HG03066 (cell line): ENCODE data around the gene IDNK.

Source experiments
- ATAC-seq: cut with Tn5 transposase; IDR thresholded peaks from one replicate; pipeline ENCODE4 v1.9.1; 2021; ENCODE audit warnings: low read depth; ENCODE audit not compliant: unreplicated experiment

Gene IDNK

DNA sequence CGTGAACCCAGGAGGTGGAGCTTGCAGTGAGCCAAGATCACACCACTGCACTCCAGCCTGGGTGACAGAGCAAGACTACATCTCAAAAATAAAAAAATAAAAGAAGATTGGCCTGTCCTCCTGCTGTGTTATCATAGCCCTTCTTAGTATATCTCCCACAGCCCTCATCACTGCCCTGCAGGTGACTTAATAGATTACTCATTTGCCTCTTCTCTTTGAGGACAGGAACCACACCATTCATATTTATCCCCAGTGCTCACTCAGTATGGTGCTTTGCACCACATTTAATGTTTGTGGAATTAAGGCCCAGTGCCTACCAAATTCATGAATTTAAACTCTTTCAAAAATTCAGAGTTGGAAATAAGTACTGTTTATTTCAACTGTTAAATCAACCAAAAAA, 10.3 kb downstream of the IDNK start:
- no peak for ATAC-seq

DNA sequence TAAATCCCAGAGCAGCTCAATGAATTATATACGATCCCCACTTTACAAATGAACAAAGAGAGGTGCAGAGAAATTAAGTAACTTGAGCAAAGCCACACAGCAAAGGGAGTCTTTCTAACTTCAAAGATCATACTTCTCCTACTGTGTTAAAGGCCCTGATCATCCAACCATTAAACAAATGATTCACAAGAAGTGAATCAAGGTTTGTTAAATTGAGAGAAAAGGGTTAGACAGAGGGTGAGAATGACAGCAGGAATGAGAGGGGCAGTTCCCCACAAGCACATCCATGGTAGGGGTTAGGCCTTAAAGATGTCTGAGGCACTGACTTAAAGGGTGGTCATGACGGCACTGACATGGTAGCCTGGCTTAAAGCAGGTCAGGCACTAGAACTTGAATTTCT, 10.7 kb downstream of the IDNK start:
- ATAC-seq, result no peak

DNA sequence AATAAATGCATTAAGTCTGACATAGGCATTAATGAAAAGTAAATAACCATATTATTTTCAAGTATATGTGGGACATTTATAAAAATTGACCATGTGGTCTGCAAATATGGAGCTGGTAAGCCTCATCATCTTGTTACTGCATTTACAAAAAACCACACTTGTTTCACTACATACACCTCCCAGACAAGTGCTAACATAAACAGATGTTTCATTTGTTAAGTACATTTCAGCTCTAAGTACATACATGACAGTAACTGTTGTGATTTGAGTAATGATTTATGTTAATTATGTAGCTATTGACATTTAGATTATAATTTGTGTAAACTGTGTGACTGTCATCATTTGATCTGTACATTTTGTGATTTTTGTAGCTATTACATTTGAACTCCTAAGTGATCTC, 13.9 kb downstream of the IDNK start:
- no peak for ATAC-seq

DNA sequence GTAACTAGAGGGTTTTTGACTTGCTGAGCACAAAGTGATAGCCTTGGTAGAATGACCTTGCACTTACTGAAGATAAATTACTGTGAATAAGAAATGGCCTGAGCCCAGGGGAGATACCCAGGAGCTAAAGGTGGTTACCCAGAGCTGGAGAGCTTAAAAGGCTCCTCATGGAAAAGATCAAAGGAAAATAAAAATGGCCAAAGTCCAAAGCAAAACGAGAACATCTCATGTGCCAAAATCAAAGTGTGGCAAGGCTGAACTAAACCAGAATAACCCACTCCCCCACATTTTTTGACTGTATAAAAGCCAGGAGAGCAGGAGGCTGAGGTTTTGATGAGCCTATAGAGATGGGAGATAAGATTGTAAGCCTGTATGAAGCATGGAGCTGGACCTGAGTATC, 14.4 kb downstream of the IDNK start:
- ATAC-seq, result no peak

DNA sequence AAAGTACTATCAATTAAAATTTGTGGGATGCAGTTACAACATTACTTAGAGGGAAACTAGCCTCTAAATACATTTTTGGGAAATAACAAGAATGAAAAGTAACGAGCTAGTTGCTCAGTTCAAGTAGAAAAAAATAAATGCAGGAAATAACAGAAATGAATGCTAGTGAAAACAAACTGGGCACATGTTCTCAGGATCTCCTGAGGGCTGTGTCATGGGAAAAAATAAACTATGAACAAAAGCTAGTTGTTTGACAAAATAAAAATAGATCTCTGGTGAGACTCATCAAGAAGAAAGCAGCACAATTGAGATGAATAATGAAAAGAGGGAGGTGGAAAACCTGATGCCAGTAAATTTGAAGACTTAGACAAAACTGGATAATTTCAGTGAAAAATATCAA, 16.3 kb downstream of the IDNK start:
- ATAC-seq, result no peak

DNA sequence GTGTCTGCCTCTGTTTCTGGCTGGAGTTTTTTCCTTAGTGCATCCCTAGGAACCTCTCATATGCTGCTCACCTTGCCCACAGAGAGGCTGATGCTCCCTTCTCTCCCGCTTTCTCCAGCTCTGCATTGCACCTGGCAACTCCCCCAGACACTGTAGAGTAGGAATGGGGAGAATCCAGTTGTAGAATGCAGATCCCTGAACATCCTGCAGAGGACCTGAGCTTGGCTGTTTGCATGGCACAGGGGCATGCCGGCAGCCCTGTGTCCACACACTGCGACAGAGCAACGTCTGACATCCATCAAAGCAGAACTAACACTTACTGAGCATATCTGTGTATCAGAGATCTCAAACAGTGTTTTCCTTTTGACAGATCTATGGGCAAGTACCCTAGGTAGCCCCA, 19.9 kb downstream of the IDNK start:
- no peak for ATAC-seq

DNA sequence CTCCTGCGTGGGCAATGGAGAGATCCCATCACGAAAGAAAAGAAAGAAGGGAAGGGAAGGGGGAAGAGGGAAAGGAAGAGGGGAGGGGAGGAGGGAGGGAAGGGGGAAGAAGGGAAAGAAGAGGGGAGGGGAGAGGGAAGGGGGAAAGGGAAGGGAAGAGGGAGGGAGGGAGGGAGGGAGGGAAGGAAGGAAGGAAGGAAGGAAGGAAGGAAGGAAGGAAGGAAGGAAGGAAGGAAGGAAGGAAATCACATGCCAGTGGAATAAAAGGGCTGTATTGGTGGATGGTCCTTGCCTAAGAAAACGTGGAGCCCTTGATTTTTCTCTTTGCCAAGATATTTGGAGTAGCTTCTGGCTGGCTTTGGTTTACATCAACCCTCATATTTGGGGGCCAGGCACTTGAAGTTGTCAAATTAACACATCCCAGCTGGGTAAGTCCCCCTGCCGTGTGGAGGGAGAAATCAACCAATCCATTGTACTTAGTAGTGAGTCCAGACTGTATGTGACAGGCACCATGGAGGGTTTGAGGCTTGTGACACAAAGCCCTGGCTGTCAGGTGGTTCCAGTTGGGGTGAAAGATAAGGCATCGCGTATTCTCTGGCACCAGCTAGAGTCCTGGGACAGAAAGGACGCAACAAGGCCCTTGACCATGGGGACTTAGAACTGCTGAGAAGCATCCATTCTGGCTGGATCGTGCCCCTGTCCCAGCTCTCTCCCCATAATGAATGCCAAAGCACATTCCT, 23.7 kb downstream of the IDNK start:
- no peak for ATAC-seq

DNA sequence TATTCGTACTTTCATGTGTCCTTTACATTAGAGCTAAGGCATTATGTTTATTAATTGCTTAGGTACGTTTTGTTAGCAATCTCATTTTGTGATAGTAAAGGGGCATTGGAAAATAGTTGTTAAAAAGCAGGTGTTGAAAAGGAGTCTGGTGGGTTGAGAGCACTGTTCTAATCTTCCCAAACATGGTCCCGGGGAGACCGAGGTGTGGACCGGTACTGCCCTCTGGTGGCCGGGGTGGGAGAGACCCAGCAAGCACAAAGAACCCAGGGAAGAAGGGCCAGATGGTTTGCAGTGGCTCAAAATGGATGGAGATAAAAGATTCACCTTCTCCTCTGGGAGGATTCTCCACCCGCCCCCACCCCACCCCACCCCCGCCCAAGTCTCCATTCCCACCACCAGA, 26.1 kb downstream of the IDNK start:
- ATAC-seq, result peak; percentile 66

DNA sequence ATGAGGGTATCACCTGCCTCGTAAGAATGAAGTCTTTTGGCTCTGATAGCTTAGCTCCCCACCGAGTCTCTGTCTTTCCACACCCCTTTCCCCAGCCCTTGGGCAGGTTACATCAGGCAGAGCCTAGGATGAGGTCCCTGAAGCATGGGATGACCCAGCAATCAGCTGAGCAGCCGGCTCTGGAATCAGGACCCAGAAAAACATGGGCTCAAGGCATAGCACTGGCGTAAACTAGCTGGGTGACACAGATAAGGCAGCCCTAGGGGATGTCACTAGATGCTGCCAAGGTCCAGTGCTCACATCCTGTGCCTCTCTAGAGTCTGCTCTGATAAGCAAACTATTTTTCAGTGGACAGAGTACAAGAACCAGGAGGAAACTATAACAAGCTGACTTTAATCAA, 26.6 kb downstream of the IDNK start:
- ATAC-seq, result no peak

DNA sequence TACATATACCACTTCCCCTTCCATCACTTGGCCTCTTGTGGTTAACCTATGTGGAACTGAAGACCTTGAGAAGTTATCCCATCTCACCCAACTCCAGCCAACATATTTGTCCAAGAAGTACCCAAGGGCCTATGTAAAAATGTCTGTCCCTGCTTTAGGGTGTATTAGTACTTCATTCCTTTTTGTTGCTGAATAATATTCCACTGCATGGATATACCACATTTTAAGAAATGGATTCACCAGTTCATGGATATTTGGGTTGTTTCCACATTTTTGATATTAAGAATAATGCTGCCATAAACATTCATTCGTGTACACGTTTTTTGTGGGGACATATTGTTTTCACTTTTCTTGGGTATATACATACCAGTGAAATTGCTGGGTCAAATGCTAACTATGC, 28.6 kb downstream of the IDNK start:
- ATAC-seq, result no peak

DNA sequence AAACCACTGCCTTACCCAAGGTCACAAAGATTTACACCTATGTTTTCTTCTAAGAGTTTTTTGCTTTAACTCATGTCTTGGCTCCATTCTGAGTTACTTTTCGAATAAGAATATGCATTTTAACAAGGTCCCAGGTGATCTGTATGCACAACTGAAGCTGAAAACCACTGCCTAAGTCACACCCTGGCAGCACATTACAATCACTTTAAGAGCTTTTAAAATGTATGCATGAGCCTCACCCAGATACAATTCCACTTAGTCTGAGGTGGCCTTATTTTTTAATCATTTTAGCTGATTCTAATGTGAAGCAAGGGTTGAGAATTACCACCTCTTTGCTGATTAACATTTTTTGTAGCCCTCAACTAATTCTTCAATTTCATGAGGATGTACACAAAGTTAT, 29.5 kb downstream of the IDNK start:
- ATAC-seq, result no peak

DNA sequence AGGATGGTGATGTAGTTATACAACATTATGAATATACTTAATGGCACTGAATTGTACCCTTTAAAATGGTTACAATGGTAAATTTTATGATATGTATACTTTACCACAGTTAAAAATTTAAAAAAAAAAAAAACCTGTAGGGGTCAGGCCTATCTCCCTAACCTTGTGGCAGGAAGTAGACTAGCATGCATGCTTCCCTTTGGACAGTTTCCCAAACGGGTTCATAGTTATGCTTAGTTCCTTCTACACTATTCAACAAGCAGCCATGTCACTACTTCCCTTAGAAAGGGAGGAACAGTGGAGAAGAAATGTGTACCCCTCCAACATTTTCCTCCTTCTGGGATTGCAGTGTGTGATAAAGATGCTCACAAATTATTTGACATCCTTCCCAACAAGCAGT, 32.5 kb downstream of the IDNK start:
- ATAC-seq, result no peak

DNA sequence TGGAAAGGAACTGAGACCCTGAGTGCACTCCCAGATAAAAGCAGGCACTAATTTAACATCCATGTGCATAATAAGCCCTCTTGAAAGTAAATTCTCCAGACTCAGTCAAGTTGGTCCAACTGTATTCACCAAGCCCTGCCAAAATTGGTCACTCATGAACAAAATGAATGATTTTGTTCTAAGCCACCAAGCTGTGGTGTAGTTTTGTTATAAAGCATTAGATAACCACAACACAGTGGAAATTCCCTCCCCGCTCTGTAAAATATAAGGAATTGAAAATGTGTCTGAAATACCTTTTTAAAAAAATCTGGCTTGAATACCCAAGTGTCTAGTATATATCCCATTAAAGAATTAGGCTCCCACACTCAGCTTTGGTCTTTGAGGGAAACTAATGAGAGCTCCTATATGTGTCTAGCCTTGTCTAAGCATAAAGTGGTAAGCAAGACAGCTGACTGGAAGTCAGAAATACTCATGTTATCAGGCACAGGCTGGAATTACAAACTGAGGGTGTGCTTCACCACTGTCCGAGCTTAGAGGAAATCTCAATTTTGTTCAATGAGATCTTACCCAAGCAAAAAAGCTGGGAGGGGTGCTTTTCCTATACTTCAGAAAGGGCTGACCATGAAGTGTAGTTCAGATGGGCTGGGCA, 33.2 kb downstream of the IDNK start:
- no peak for ATAC-seq

DNA sequence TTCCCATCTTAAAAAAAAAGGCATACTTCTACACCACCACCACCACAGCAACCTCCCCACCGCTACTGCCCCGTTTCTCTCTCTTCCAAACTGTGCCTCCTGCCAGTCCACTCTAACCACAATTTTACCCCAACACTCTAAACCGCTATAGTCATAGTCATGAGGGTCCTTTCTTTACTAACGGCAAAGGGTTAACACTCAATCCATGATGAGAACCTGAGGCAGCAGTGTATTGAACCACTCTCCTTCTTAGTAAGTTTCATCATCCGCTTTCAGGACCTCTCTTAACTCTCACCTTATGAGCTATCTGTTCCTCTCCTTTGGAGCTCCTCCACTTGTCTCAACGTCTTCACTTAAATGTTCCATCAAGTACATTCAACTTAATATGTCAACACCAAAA, 34.0 kb downstream of the IDNK start:
- no peak for ATAC-seq

DNA sequence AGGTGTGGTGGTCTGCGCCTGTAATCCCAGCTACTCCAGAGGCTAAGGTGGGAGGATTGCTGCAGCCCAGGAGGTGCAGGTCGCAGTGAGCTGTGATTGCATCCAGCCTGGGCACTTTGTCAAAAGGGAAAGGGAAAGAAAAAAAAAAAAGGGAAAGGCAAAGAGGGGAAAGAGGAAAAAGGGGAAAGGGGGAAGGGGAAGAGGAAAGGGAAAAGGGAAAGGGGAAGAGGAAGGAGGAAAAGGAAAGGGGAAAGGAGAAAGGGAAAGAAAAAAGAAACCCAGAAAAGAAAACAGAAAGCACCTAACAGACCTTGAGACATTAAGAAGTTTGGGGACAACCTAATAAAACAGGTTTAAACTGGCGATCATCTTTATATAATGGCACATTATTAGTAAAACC, 40.0 kb downstream of the IDNK start:
- no peak for ATAC-seq

DNA sequence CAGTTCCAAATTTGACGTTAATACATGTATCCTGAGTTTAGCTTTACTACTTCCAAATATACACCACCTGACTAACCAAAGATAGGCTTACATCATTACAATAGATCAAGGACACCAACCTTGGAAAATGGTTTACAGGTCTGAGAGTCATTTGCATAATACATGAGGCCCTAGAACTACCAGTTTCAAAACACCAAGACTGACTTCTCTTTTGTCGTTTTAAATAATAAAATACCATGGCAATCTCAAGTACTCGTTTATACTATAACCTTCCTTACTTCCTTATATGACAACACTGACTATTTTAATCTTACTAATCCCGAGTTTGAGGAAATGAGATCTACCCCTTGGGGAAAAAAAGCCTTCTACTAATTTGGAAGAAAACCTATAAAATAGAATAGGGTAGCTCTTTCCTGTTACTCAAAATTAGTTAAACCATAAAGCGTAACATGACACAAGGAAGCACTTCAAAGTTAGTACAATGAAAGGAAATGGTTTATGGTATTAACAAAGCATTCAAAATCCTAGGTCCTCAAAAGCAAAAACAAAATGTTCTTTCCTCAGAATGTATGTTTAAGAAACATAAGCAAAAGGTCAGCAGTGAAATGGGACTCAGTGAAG, 42.7 kb downstream of the IDNK start:
- ATAC-seq, result peak; percentile 87

DNA sequence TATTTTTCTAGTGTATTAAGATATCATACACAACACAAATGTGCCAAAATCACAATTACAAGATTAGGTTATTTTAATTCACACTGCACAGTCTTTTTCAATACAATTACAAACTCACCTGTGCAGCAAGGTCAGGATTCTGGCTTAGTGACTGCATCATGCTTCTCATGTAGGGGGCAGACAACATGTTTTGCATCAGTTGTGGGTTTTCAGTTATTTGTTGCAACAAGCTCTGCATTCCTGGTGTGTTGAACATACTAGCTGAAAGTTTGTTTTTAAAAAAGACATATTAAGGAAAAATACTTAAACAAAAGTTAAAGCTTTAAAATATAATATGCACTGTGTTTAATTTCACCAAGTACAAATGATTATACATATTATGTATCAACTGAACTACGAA, 46.1 kb downstream of the IDNK start:
- no peak for ATAC-seq

DNA sequence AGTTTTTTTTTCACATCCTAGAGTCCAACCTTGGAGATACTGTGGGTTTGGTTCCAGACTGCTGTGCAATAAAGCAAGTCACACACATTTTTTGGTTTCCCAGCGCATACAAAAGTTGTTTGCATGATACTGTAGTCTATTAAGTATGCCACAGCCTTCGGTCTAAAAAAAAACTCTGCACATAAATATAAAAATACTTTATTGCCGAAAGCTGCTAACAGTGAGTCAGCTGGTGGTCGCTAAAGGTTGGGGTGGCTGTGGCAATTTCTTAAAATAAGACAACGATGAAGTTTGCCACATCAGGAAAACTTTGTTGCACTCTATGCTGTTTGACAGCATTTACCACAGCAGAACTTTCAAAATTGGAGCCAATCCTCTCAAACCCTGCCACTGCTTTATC, 47.4 kb downstream of the IDNK start:
- ATAC-seq, result no peak

DNA sequence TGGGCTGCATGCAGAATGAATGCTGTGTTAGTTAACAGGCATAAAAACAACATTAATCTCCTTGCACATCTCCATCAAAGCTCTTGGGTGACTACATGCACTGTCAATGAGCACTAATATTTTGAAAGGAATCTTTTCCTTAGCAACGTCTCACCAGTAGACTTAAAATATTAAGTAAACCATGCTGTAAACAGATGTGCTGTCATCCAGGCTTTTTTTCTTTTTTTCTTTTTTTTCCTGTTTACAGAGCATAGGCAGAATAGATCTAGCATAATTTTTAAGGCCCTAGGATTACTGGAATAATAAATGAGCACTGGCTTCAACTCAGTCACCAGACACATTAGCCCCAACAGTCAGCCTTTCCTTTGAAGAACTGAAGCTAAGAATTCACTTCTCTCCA, 48.5 kb downstream of the IDNK start:
- ATAC-seq, result no peak

DNA sequence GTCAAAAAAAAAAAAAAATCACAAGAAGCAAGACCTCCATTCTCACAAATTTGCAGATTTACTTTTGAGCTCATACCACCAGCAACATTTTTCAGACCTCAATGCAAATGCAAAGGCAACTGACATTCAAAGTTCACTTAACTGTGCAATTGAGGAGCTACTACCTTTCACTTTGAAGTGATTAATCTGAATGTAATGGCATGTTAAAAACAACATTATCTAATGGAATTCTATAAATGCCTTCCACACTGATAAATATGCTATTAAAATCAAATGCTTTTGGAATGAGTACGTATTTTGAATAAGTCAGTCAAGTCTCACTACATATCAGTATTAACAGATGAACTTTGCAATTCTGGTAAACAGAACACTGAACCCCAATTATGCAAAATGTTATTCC, 52.5 kb downstream of the IDNK start:
- ATAC-seq, result no peak

DNA sequence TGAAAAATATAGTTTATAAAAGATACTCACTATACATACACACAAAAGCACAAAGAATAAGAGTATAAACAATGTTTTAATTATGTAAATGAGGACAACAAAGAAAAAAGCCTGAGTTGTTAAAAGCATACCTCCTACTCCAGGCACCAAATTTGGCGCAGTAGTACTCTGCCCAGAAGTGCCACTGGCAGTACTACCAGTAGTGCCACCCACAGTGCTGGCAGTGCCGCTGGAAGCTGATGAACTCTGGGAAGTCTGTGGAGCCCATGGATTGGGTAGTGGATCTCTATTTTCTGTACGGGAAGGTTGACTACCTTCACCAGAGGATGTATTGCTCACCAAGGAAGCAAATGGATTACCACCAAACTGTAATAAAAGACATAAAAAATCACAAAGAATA, 54.7 kb downstream of the IDNK start:
- ATAC-seq, result no peak

DNA sequence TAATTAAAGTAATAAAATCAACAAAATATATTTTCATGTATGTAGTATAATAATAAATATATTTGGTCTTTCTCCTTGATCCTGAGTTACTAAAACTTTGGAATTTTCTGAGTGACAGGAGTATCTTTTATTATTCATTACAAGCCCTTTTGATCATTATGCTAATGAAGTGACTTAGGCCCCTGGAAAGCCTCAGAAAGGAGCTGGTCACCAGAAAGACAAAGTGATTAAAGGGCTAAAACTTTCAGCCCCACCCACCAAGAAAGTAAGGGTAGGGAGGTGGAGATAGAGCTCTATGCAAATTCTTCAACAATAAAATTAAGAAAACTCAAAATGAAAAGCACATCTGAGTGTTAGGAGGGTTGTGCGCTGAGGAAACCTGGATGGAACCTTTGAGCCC, 57.3 kb downstream of the IDNK start:
- ATAC-seq, result no peak
